A673 (cell line): Measurements from ENCODE around the gene SYT13. TPM values are rescaled to one million over a fixed set of nuclear protein-coding genes. Genes with fewer than 3 reads are reported as not detected.

Experiments
- BruUV-seq: library from RNA; stranded (reverse); fragments of 400-500 nt; replicated peaks from 2 replicates; lab custom pipeline; 2021; lab: Mats Ljungman, UMichigan
- CTCF ChIA-PET: fragments of 300-600 bp; sonication (Branson Sonifier 250); formaldehyde crosslinking; loops from one replicate; lab custom pipeline; 2022; ENCODE audit warnings: antibody characterized with exemption; lab: Charles Lee
- POLR2A ChIA-PET: fragments of 300-600 bp; sonication (Branson Sonifier 250); formaldehyde crosslinking; loops from one replicate; lab custom pipeline; 2022; ENCODE audit warnings: antibody characterized with exemption; ENCODE audit not compliant: low non-redundant PET; lab: Charles Lee
- DNase-seq: peaks from one replicate; pipeline ENCODE4 v3.0.0-alpha.2; 2015; ENCODE audit warnings: low spot score
- H3K27ac ChIP-seq: fragments of 200-600 bp; sonication (generic); 2 replicates; pipeline ENCODE4 v1.5.1; 2016; ENCODE audit warnings: mixed run types, low read depth, mild to moderate bottlenecking, mixed read lengths, antibody characterized with exemption, low read length; ENCODE audit not compliant: poor library complexity, severe bottlenecking
- H3K27me3 ChIP-seq: fragments of 200-600 bp; sonication (generic); replicated peaks from 2 replicates; pipeline ENCODE4 v1.6.1; 2017; ENCODE audit warnings: mixed run types, low read depth, mild to moderate bottlenecking, mixed read lengths, antibody characterized with exemption, low read length; ENCODE audit not compliant: insufficient read depth, poor library complexity
- H3K36me3 ChIP-seq: fragments of 200-600 bp; sonication (generic); 2 replicates; pipeline ENCODE4 v1.6.1; 2016; ENCODE audit warnings: mixed run types, mild to moderate bottlenecking, mixed read lengths, antibody characterized with exemption, low read length; ENCODE audit not compliant: insufficient read depth, poor library complexity, severe bottlenecking
- H3K4me1 ChIP-seq: fragments of 200-600 bp; sonication (generic); 2 replicates; pipeline ENCODE4 v1.6.1; 2017; ENCODE audit warnings: mixed run types, mild to moderate bottlenecking, mixed read lengths, antibody characterized with exemption, low read length; ENCODE audit not compliant: insufficient read depth, poor library complexity, severe bottlenecking
- H3K4me3 ChIP-seq: fragments of 200-600 bp; sonication (generic); 2 replicates; pipeline ENCODE4 v1.5.1; 2016; ENCODE audit warnings: low read depth, mixed run types, mild to moderate bottlenecking, mixed read lengths, low read length; ENCODE audit not compliant: poor library complexity, severe bottlenecking
- H3K9me3 ChIP-seq: fragments of 200-600 bp; sonication (generic); 2 replicates; pipeline ENCODE4 v1.6.1; 2016; ENCODE audit warnings: mixed run types, low read depth, mild to moderate bottlenecking, mixed read lengths, antibody characterized with exemption, low read length; ENCODE audit not compliant: poor library complexity, severe bottlenecking
- CTCF ChIP-seq: fragments of 300-800, 200-600 bp; sonication (generic); conservative IDR thresholded peaks from 2 replicates; pipeline ENCODE4 v1.5.1; 2017; ENCODE audit warnings: low read depth, mild to moderate bottlenecking, antibody characterized with exemption, low read length, moderate library complexity, mixed read lengths
- EZH2 ChIP-seq: fragments of 200-600 bp; sonication (generic); IDR thresholded peaks from 2 replicates; pipeline ENCODE4 v1.6.1; 2017; ENCODE audit warnings: borderline replicate concordance, low read depth, mild to moderate bottlenecking, mixed read lengths, antibody characterized with exemption, low read length; ENCODE audit not compliant: poor library complexity, severe bottlenecking
- intact Hi-C: fragments of 100-400 bp; cut with micrococcal nuclease; formaldehyde crosslinking; loops from one replicate; pipeline ENCODE4 v1.10.0; 2022; ENCODE audit not compliant: unreplicated experiment
- total RNA-seq: library from RNA; stranded (reverse); gene quantifications from 2 replicates; pipeline ENCODE4 v1.2.3, GENCODE V29; 2021

SYT13 gene
- total RNA-seq, 1 experiment from 2014 or later = 0.30 TPM

GRCh38 chr11:45272701-45273100, 13.4 kb downstream of the SYT13 start:
- Histone ChIP-seq H3K36me3 (no peaks in the 10 kb centered on the region), H3K27me3 (peaks cover 43% of the 10 kb centered on the region), H3K27ac (no peak overlapping the region), H3K4me3 (no peak overlapping the region), H3K4me1 (no peaks in the 10 kb centered on the region), H3K9me3 (no peaks in the 10 kb centered on the region)
- CTCF ChIA-PET = no interaction called here
- no peak for DNase-seq
- intact Hi-C loops = no loop called here
- no TSS peak for BruUV-seq
- TF ChIP-seq EZH2 (no peak), CTCF (no peak)
- POLR2A ChIA-PET = no interaction called here

GRCh38 chr11:45270946-45271716, 15.0 kb downstream of the SYT13 start:
- POLR2A ChIA-PET = no interaction called here
- Histone ChIP-seq H3K4me1 (no peaks in the 10 kb centered on the region), H3K27ac (no peak overlapping the region), H3K9me3 (no peaks in the 10 kb centered on the region), H3K36me3 (no peaks in the 10 kb centered on the region), H3K4me3 (no peak overlapping the region), H3K27me3 (peaks cover 39% of the 10 kb centered on the region)
- BruUV-seq = no TSS peak
- CTCF ChIA-PET = no interaction called here
- DNase-seq = no peak
- intact Hi-C loops = no loop called here
- no peak for TF ChIP-seq CTCF
- no peak for TF ChIP-seq EZH2

GRCh38 chr11:45269678-45270077, 16.5 kb downstream of the SYT13 start:
- Histone ChIP-seq H3K27me3 (peaks cover 39% of the 10 kb centered on the region), H3K4me1 (no peaks in the 10 kb centered on the region), H3K4me3 (no peak overlapping the region), H3K27ac (no peak overlapping the region), H3K9me3 (no peaks in the 10 kb centered on the region), H3K36me3 (no peaks in the 10 kb centered on the region)
- ChIA-PET CTCF (no interaction called here), POLR2A (no interaction called here)
- TF ChIP-seq EZH2 (no peak), CTCF (no peak)
- no peak for DNase-seq
- no TSS peak for BruUV-seq
- intact Hi-C loops = no loop called here
